Cardiac muscle cell (in vitro differentiated cells and primary cell): ENCODE measurements around the gene NRL. TPM values are rescaled to one million over a fixed set of nuclear protein-coding genes. Genes with fewer than 3 reads are reported as not detected.
"Not testable (repeated sequence)": the region's sequence is repeated elsewhere in the genome, so short reads cannot be mapped to it uniquely, and the experiment has no call there.

ENCODE experiments used
- DNase-seq, 2 donors: peaks; one replicate each; pipeline versions ENCODE4 v3.0.0 to v3.0.0-alpha.2; 2010 to 2017; ENCODE audit warnings: low read depth in 1 of 2, low spot score in 1 of 2
- H3K27ac ChIP-seq: fragments of 200-600 bp; sonication (generic); 2 replicates; pipeline ENCODE4 v1.5.1; 2016
- H3K27me3 ChIP-seq: fragments of 200-600 bp; sonication (generic); 2 replicates; pipeline ENCODE4 v1.6.0; 2016; ENCODE audit warnings: control low read depth
- H3K36me3 ChIP-seq: fragments of 200-600 bp; sonication (generic); 2 replicates; pipeline ENCODE4 v1.5.1; 2016; ENCODE audit warnings: control low read depth
- H3K4me1 ChIP-seq: fragments of 200-600 bp; sonication (generic); 2 replicates; pipeline ENCODE4 v1.8.1; 2017; ENCODE audit warnings: low read depth, mild to moderate bottlenecking, mixed run types
- H3K4me3 ChIP-seq: fragments of 200-600 bp; sonication (generic); 2 replicates; pipeline ENCODE4 v1.5.1; 2016; ENCODE audit warnings: mild to moderate bottlenecking
- H3K9me3 ChIP-seq: fragments of 200-600 bp; sonication (generic); 2 replicates; pipeline ENCODE4 v1.5.1; 2017; ENCODE audit warnings: low read depth, mild to moderate bottlenecking, control low read depth
- polyA plus RNA-seq: library from polyadenylated mRNA; unstranded; fragments of >200 nt; fragmentation: Nextera tagmentation; extraction: Ambion mirVana; gene quantifications from 2 replicates; pipeline ENCODE4 v1.2.1, GENCODE V29; 2016
- total RNA-seq: library from RNA; depleted of rRNA; stranded (reverse); fragments of >200 nt; gene quantifications from 2 replicates; pipeline ENCODE4 v1.2.3, GENCODE V29; 2016
- TF ChIP-seq, protein P1 (sequence below): IDR thresholded peaks from 2 replicates; pipeline ENCODE4 v1.5.1; 2012; ENCODE audit warnings: low read depth, mild to moderate bottlenecking, low read length

The NRL gene
- total and polyA plus RNA-seq, 2 experiments from 2014 or later: 4.2 to 5.1 TPM

DNA sequence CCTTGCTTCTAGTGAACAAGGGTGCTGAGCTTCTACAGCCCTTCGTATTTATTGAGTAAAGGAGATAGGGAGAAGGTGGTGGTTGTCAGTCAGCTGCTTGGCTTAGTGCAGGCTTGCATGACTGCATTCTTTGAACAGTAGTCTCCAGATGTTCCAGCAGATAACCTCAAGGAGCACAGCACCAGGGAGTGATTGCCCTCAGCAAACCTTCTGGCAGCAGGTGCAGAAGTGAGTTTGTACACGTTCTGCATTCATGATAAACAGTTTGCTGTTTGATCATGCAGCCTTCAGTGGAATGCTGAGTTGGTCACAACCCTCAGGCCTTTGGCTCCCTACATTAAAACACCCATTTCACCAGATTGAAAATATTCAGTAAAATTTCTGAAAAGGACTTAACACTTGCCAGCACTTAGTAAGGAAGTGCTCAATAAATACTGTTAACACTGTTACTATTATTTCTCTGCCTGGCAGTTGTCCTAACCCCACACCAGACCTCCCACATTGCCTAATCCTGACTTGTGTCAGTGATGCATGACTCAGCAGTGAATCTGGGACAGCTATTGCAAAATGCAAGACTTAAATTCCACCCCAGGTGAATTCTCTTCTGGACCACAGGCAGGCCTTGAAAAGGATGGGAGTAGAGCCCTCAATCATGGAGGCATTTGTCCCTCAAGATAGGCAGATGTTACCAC, 81.9 kb downstream of the NRL start:
- DNase-seq: peak in 1 of 2 donors; percentile 95
- Histone ChIP-seq H3K27ac (no peak overlapping the region), H3K4me1 (no peaks in the 10 kb centered on the region), H3K4me3 (no peak overlapping the region), H3K9me3 (no peaks in the 10 kb centered on the region), H3K36me3 (no peaks in the 10 kb centered on the region), H3K27me3 (no peaks in the 10 kb centered on the region)
- TF ChIP-seq, protein P1, sequence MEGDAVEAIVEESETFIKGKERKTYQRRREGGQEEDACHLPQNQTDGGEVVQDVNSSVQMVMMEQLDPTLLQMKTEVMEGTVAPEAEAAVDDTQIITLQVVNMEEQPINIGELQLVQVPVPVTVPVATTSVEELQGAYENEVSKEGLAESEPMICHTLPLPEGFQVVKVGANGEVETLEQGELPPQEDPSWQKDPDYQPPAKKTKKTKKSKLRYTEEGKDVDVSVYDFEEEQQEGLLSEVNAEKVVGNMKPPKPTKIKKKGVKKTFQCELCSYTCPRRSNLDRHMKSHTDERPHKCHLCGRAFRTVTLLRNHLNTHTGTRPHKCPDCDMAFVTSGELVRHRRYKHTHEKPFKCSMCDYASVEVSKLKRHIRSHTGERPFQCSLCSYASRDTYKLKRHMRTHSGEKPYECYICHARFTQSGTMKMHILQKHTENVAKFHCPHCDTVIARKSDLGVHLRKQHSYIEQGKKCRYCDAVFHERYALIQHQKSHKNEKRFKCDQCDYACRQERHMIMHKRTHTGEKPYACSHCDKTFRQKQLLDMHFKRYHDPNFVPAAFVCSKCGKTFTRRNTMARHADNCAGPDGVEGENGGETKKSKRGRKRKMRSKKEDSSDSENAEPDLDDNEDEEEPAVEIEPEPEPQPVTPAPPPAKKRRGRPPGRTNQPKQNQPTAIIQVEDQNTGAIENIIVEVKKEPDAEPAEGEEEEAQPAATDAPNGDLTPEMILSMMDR: no peak

DNA sequence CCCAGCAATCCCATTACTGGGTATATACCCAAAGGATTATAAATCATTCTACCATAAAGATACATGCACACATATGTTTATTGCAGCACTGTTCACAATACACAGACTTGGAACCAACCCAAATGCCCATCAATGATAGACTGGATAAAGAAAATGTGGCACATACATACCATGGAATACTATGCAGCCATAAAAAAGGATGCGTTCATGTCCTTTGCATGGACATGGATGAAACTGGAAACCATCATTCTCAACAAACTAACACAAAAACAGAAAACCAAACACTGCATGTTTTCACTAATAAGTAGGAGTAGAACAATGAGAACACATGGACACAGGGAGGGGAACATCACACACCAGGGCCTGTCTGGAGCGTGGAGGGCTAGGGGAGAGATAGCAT, 83.4 kb downstream of the NRL start:
- H3K27ac ChIP-seq, H3K36me3 ChIP-seq, H3K4me3 ChIP-seq, H3K9me3 ChIP-seq, H3K4me1 ChIP-seq, H3K27me3 ChIP-seq, DNase-seq: not testable (repeated sequence)

DNA sequence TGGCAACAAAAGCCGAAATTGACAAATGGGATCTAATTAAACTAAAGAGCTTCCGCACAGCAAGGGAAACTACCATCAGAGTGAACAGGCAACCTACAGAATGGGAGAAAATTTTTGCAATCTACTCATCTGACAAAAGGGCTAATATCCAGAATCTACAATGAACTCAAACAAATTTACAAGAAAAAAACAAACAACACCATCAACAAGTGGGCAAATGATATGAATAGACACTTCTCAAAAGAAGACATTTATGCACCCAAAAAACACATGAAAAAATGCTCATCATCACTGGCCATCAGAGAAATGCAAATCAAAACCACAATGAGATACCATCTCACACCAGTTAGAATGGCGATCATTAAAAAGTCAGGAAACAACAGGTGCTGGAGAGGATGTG, 85.1 kb downstream of the NRL start:
- H3K4me1 ChIP-seq, H3K27me3 ChIP-seq, H3K9me3 ChIP-seq, H3K36me3 ChIP-seq, DNase-seq, H3K4me3 ChIP-seq, H3K27ac ChIP-seq: not testable (repeated sequence)

Other genes with a start within 250 kb of the NRL start
- gene DHRS4, start 161.2 kb downstream of the NRL start, total RNA-seq: 44.9 and 70.8 TPM in 2 replicates
- gene DHRS4, start 161.2 kb downstream of the NRL start, polyA plus RNA-seq: 42.0 and 62.2 TPM in 2 replicates
- gene DHRS4L2, start 126.0 kb downstream of the NRL start, total RNA-seq: 13.7 and 17.0 TPM in 2 replicates
- 23.7 and 33.1 TPM in 2 replicates for gene DHRS4L2, start 126.0 kb downstream of the NRL start, polyA plus RNA-seq
- gene CARMIL3, start 62.9 kb downstream of the NRL start, total RNA-seq: 0.06 and 0.85 TPM in 2 replicates
- 0.05 and 0.22 TPM in 2 replicates for gene CARMIL3, start 62.9 kb downstream of the NRL start, polyA plus RNA-seq
- 0.12 TPM in 1 of 2 replicates, not detected in the other for gene CPNE6, start 43.4 kb downstream of the NRL start, total RNA-seq
- gene CPNE6, start 43.4 kb downstream of the NRL start, polyA plus RNA-seq: 0.43 and 0.96 TPM in 2 replicates
- 11.2 and 18.9 TPM in 2 replicates for gene PCK2, start 20.6 kb downstream of the NRL start, total RNA-seq
- gene PCK2, start 20.6 kb downstream of the NRL start, polyA plus RNA-seq: 12.2 and 20.0 TPM in 2 replicates
- 152 and 317 TPM in 2 replicates for gene DCAF11, start 172 bp downstream of the NRL start, total RNA-seq
- gene DCAF11, start 172 bp downstream of the NRL start, polyA plus RNA-seq: 110 and 165 TPM in 2 replicates
- 124 and 136 TPM in 2 replicates for gene FITM1, start 15.7 kb upstream of the NRL start, total RNA-seq
- gene FITM1, start 15.7 kb upstream of the NRL start, polyA plus RNA-seq: 181 and 209 TPM in 2 replicates
- 211 and 238 TPM in 2 replicates for gene PSME1, start 21.2 kb upstream of the NRL start, total RNA-seq
- 383 and 492 TPM in 2 replicates for gene PSME1, start 21.2 kb upstream of the NRL start, polyA plus RNA-seq
- 54.6 and 69.3 TPM in 2 replicates for gene EMC9, start 26.6 kb upstream of the NRL start, total RNA-seq
- 82.3 and 114 TPM in 2 replicates for gene EMC9, start 26.6 kb upstream of the NRL start, polyA plus RNA-seq
- gene PSME2, start 31.7 kb upstream of the NRL start, total RNA-seq: 92.3 and 97.6 TPM in 2 replicates
- gene PSME2, start 31.7 kb upstream of the NRL start, polyA plus RNA-seq: 311 and 331 TPM in 2 replicates
- 81.0 and 134 TPM in 2 replicates for gene RNF31, start 32.5 kb upstream of the NRL start, total RNA-seq
- 42.1 and 44.9 TPM in 2 replicates for gene RNF31, start 32.5 kb upstream of the NRL start, polyA plus RNA-seq
- gene IRF9, start 46.3 kb upstream of the NRL start, total RNA-seq: 29.1 and 33.7 TPM in 2 replicates
- gene IRF9, start 46.3 kb upstream of the NRL start, polyA plus RNA-seq: 27.3 and 35.4 TPM in 2 replicates
- gene REC8, start 57.1 kb upstream of the NRL start, total RNA-seq: 20.3 and 23.5 TPM in 2 replicates
- gene REC8, start 57.1 kb upstream of the NRL start, polyA plus RNA-seq: 38.8 and 39.0 TPM in 2 replicates
- gene IPO4, start 73.9 kb upstream of the NRL start, total RNA-seq: 32.0 and 40.7 TPM in 2 replicates
- gene IPO4, start 73.9 kb upstream of the NRL start, polyA plus RNA-seq: 26.4 and 34.5 TPM in 2 replicates
- gene TM9SF1, start 80.5 kb upstream of the NRL start, total RNA-seq: 40.2 and 50.3 TPM in 2 replicates
- gene TM9SF1, start 80.5 kb upstream of the NRL start, polyA plus RNA-seq: 55.2 and 65.3 TPM in 2 replicates
- gene TSSK4, start 90.7 kb upstream of the NRL start, total RNA-seq: not detected in 2 replicates
- 2.3 and 3.3 TPM in 2 replicates for gene TSSK4, start 90.7 kb upstream of the NRL start, polyA plus RNA-seq
- gene CHMP4A, start 98.5 kb upstream of the NRL start, total RNA-seq: 26.4 and 31.0 TPM in 2 replicates
- gene CHMP4A, start 98.5 kb upstream of the NRL start, polyA plus RNA-seq: 51.1 and 56.1 TPM in 2 replicates
- gene MDP1, start 101.1 kb upstream of the NRL start, total RNA-seq: 39.3 and 59.8 TPM in 2 replicates
- gene MDP1, start 101.1 kb upstream of the NRL start, polyA plus RNA-seq: 70.5 and 73.4 TPM in 2 replicates
- 262 and 264 TPM in 2 replicates for gene NEDD8, start 117.4 kb upstream of the NRL start, total RNA-seq
- 429 and 492 TPM in 2 replicates for gene NEDD8, start 117.4 kb upstream of the NRL start, polyA plus RNA-seq
- gene GMPR2, start 118.0 kb upstream of the NRL start, total RNA-seq: 59.5 and 66.3 TPM in 2 replicates
- gene GMPR2, start 118.0 kb upstream of the NRL start, polyA plus RNA-seq: 57.6 and 66.8 TPM in 2 replicates
- gene TINF2, start 127.7 kb upstream of the NRL start, total RNA-seq: 32.3 and 40.8 TPM in 2 replicates
- 49.9 and 50.6 TPM in 2 replicates for gene TINF2, start 127.7 kb upstream of the NRL start, polyA plus RNA-seq
- 0.35 and 1.7 TPM in 2 replicates for gene TGM1, start 148.2 kb upstream of the NRL start, total RNA-seq
- 0.65 TPM in 1 of 2 replicates, not detected in the other for gene TGM1, start 148.2 kb upstream of the NRL start, polyA plus RNA-seq
- 39.6 and 43.5 TPM in 2 replicates for gene RABGGTA, start 156.6 kb upstream of the NRL start, total RNA-seq
- gene RABGGTA, start 156.6 kb upstream of the NRL start, polyA plus RNA-seq: 43.7 and 45.2 TPM in 2 replicates
- gene DHRS1, start 184.8 kb upstream of the NRL start, total RNA-seq: 43.2 and 54.3 TPM in 2 replicates
- 53.5 and 58.1 TPM in 2 replicates for gene DHRS1, start 184.8 kb upstream of the NRL start, polyA plus RNA-seq
- 13.5 and 15.7 TPM in 2 replicates for gene NOP9, start 184.9 kb upstream of the NRL start, total RNA-seq
- gene NOP9, start 184.9 kb upstream of the NRL start, polyA plus RNA-seq: 2.7 and 4.3 TPM in 2 replicates
- gene CIDEB, start 193.0 kb upstream of the NRL start, total RNA-seq: not detected in 2 replicates
- not detected in 2 replicates for gene CIDEB, start 193.0 kb upstream of the NRL start, polyA plus RNA-seq
- gene LTB4R2, start 195.2 kb upstream of the NRL start, total RNA-seq: 7.6 and 15.1 TPM in 2 replicates
- gene LTB4R2, start 195.2 kb upstream of the NRL start, polyA plus RNA-seq: 0.17 and 1.8 TPM in 2 replicates
- 8.5 and 8.8 TPM in 2 replicates for gene LTB4R, start 196.6 kb upstream of the NRL start, total RNA-seq
- gene LTB4R, start 196.6 kb upstream of the NRL start, polyA plus RNA-seq: 2.0 and 2.7 TPM in 2 replicates
- gene ADCY4, start 220.1 kb upstream of the NRL start, total RNA-seq: 0.35 and 1.5 TPM in 2 replicates
- gene ADCY4, start 220.1 kb upstream of the NRL start, polyA plus RNA-seq: 1.2 TPM in 1 of 2 replicates, not detected in the other
- gene RIPK3, start 225.0 kb upstream of the NRL start, total RNA-seq: 0.24 TPM in 1 of 2 replicates, not detected in the other
- gene RIPK3, start 225.0 kb upstream of the NRL start, polyA plus RNA-seq: 0.81 TPM in 1 of 2 replicates, not detected in the other